GM23338 (cell line): Measurements from ENCODE around the gene HRK.

Source experiments
- CREB1 ChIP-seq: fragments of 250-450 bp; sonication (Bioruptor Pico); IDR thresholded peaks from 2 replicates; pipeline ENCODE4 v1.5.0; 2020; ENCODE audit warnings: low read depth, mild to moderate bottlenecking, moderate library complexity
- EZH2 ChIP-seq: fragments of 200-600 bp; sonication (generic); IDR thresholded peaks from one replicate; pipeline ENCODE4 v1.8.0; 2017; ENCODE audit warnings: antibody characterized with exemption, mild to moderate bottlenecking, low read depth; ENCODE audit not compliant: unreplicated experiment
- EZH2phosphoT487 ChIP-seq: fragments of 200-600 bp; sonication (generic); IDR thresholded peaks from one replicate; pipeline ENCODE4 v1.8.1; 2018; ENCODE audit warnings: antibody characterized with exemption; ENCODE audit not compliant: unreplicated experiment
- JUNB ChIP-seq: IDR thresholded peaks from one replicate; pipeline ENCODE4 v1.6.1; 2016; ENCODE audit warnings: antibody characterized with exemption; ENCODE audit not compliant: unreplicated experiment
- NANOG ChIP-seq: IDR thresholded peaks from 2 replicates; pipeline ENCODE4 v1.6.1; 2016; ENCODE audit warnings: antibody characterized with exemption, borderline replicate concordance
- POLR2AphosphoS5 ChIP-seq: IDR thresholded peaks from 2 replicates; pipeline ENCODE4 v1.6.1; 2016; ENCODE audit warnings: antibody characterized with exemption, low read depth
- STAT1 ChIP-seq: IDR thresholded peaks from one replicate; pipeline ENCODE4 v1.6.1; 2016; ENCODE audit warnings: antibody characterized with exemption; ENCODE audit not compliant: unreplicated experiment
- ZNF114 ChIP-seq: fragments of 250-450 bp; sonication (Bioruptor Pico); IDR thresholded peaks from 2 replicates; pipeline ENCODE4 v1.5.0; 2020; ENCODE audit warnings: mild to moderate bottlenecking, moderate library complexity
- TF ChIP-seq, protein P1 (sequence below), 2 experiments: fragments of 200-600 bp in 1 of 2; sonication (generic) in 1 of 2; conservative IDR thresholded peaks; 2 replicates each; pipeline versions ENCODE4 v1.5.1 to v1.6.1; 2016 to 2017; ENCODE audit warnings: antibody characterized with exemption in 2 of 2, low read depth in 2 of 2, mild to moderate bottlenecking in 2 of 2, moderate library complexity in 1 of 2
- TF ChIP-seq, protein P2 (sequence below): IDR thresholded peaks from one replicate; pipeline ENCODE4 v1.6.1; 2018; ENCODE audit warnings: antibody characterized with exemption; ENCODE audit not compliant: unreplicated experiment
- TF ChIP-seq, protein P3 (sequence below): IDR thresholded peaks from 2 replicates; pipeline ENCODE4 v1.6.1; 2016; ENCODE audit warnings: antibody characterized with exemption

DNA sequence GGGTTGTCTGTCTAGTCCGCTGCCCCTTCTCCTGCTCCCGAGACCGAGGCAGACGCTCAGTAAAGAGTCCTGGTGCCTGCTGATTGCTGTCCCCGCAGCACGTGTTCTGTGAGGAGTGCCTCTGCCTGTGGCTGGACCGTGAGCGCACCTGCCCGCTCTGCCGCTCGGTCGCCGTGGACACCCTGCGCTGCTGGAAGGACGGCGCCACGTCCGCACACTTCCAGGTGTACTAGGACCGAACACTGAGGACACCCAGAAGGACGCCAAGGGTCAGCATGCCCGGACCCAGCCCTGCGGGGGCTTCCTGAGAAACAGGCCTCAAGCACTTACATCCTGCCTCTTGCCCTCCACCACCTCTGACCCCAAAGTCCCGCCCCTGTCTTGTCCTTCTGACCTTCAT lies 32.0 kb downstream of the HRK start:
- TF ChIP-seq, protein P1, sequence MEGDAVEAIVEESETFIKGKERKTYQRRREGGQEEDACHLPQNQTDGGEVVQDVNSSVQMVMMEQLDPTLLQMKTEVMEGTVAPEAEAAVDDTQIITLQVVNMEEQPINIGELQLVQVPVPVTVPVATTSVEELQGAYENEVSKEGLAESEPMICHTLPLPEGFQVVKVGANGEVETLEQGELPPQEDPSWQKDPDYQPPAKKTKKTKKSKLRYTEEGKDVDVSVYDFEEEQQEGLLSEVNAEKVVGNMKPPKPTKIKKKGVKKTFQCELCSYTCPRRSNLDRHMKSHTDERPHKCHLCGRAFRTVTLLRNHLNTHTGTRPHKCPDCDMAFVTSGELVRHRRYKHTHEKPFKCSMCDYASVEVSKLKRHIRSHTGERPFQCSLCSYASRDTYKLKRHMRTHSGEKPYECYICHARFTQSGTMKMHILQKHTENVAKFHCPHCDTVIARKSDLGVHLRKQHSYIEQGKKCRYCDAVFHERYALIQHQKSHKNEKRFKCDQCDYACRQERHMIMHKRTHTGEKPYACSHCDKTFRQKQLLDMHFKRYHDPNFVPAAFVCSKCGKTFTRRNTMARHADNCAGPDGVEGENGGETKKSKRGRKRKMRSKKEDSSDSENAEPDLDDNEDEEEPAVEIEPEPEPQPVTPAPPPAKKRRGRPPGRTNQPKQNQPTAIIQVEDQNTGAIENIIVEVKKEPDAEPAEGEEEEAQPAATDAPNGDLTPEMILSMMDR (conservative IDR thresholded peaks at IDR 0.05; ENCODE audit: low read depth in 2 of 2), result no peak
- no peak for TF ChIP-seq POLR2AphosphoS5
- no peak for TF ChIP-seq EZH2phosphoT487
- no peak for TF ChIP-seq STAT1
- TF ChIP-seq EZH2, result no peak
- TF ChIP-seq, protein P2, sequence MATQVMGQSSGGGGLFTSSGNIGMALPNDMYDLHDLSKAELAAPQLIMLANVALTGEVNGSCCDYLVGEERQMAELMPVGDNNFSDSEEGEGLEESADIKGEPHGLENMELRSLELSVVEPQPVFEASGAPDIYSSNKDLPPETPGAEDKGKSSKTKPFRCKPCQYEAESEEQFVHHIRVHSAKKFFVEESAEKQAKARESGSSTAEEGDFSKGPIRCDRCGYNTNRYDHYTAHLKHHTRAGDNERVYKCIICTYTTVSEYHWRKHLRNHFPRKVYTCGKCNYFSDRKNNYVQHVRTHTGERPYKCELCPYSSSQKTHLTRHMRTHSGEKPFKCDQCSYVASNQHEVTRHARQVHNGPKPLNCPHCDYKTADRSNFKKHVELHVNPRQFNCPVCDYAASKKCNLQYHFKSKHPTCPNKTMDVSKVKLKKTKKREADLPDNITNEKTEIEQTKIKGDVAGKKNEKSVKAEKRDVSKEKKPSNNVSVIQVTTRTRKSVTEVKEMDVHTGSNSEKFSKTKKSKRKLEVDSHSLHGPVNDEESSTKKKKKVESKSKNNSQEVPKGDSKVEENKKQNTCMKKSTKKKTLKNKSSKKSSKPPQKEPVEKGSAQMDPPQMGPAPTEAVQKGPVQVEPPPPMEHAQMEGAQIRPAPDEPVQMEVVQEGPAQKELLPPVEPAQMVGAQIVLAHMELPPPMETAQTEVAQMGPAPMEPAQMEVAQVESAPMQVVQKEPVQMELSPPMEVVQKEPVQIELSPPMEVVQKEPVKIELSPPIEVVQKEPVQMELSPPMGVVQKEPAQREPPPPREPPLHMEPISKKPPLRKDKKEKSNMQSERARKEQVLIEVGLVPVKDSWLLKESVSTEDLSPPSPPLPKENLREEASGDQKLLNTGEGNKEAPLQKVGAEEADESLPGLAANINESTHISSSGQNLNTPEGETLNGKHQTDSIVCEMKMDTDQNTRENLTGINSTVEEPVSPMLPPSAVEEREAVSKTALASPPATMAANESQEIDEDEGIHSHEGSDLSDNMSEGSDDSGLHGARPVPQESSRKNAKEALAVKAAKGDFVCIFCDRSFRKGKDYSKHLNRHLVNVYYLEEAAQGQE, result no peak
- TF ChIP-seq JUNB, result no peak
- TF ChIP-seq CREB1 (CRISPR knock-in tag), result no peak
- TF ChIP-seq, protein P3, sequence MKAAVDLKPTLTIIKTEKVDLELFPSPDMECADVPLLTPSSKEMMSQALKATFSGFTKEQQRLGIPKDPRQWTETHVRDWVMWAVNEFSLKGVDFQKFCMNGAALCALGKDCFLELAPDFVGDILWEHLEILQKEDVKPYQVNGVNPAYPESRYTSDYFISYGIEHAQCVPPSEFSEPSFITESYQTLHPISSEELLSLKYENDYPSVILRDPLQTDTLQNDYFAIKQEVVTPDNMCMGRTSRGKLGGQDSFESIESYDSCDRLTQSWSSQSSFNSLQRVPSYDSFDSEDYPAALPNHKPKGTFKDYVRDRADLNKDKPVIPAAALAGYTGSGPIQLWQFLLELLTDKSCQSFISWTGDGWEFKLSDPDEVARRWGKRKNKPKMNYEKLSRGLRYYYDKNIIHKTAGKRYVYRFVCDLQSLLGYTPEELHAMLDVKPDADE, result no peak
- TF ChIP-seq ZNF114 (CRISPR knock-in tag), result no peak
- no peak for TF ChIP-seq NANOG
